Dermis microvascular lymphatic vessel endothelial cell (primary cell): ENCODE data around the gene SBF1. TPM values are rescaled to one million over a fixed set of nuclear protein-coding genes. Genes with fewer than 3 reads are reported as not detected.
A peak's percentile ranks its signal among the peaks of the same experiment; 100 is the strongest.
"Not testable (repeated sequence)": the region's sequence is repeated elsewhere in the genome, so short reads cannot be mapped to it uniquely, and the experiment has no call there.

ENCODE experiments used
- DNase-seq, 2 donors: peaks; one replicate each; pipeline versions ENCODE4 v3.0.0 to v3.0.0-alpha.2; 2010; ENCODE audit warnings: low read depth in 2 of 2
- total RNA-seq: library from RNA; depleted of rRNA; stranded (reverse); fragments of >200 nt; gene quantifications from 2 replicates; pipeline ENCODE4 v1.2.1, GENCODE V29; 2014

SBF1 gene
- total RNA-seq, 1 donor from 2014 or later, result 26.7 TPM

- not testable (repeated sequence) for DNase-seq
Measured at GRCh38 chr22:50432877-50433510, 41.8 kb downstream of the SBF1 start.

GRCh38 chr22:50432131-50432876, 42.5 kb downstream of the SBF1 start:
- DNase-seq, result no peak

GRCh38 chr22:50425179-50425916, 49.5 kb downstream of the SBF1 start:
- peak; percentile 37 to 54 for DNase-seq

DNA sequence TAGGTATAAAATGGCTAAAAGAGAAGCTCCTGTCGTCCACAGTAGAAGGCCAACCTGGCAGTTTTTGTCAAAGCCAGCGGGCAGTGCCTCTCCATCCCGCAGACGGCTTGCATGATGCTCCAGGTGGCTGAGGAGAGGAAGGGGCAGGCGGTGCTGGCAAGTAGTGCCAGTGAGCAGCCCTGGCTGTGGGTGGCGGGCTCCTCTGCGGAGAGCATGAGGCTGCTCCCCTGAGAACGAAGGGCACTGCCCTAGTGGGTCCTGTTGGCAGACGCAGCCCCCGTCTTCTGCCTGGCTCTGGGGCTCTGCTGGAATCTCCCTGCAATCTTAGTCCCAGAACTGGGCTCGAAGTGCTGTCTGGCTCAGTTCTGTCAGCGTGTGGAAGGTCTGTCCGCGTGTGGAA, 50.9 kb downstream of the SBF1 start:
- DNase-seq, result no peak

DNA sequence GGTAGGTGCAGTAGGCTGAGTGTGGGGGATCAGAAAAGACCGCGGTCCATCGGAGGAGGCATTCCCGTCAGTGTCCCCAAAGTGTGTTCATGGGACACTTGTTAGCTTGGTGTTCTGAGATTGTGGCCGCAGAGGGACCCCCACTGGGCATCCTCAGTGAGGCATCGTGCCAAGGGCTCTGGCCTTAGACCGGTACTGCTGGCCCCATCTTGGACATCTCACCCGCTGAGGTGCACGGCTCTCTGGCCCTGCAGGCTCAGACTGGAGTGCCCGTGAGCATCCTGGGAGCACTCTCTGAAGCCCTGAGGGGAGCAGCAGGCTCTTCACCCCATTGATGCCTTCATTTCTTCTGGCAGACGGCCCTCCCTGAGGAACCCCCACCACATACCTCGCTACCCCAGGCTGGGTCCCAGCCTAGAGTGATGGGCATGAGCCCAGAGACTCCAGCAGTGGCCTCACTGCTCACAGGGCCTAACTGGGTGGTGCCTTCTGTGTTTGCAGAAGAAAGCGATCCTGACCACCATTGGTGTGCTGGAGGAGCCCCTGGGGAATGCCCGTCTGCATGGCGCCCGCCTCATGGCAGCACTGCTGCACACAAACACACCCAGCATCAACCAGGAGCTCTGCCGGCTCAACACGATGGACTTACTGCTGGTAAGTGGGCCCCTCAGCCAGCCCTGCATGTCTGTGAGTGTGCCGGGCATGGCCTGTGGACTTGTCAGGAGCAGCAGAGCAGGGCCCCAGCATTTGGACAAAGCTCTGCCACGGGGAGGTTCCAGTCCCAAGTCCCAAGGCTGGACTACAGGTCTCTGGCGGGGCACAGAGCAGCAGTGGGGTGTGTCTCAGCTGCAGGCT, 51.6 kb downstream of the SBF1 start:
- DNase-seq, result no peak

DNA sequence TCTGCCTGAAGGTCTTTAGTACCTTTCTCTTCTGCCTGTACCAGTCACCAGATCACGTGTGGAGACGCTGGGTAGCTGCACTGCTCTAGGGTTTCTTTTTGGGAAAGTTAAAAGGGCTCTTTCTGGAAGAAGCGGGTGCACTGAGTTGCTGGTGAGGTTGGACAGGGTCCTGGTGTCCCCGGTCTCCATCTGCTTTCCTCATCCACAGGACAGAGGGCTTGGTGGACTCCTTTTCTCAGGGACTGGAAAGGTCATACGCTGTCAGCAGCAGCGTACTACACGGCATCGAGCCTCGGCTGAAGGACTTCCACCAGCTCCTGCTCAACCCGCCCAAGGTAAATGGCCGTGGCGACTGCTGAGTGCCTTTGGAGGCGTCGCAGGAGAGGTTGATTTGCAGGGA, 52.8 kb downstream of the SBF1 start:
- no peak for DNase-seq

GRCh38 chr22:50420581-50420980, 54.3 kb downstream of the SBF1 start:
- no peak for DNase-seq

DNA sequence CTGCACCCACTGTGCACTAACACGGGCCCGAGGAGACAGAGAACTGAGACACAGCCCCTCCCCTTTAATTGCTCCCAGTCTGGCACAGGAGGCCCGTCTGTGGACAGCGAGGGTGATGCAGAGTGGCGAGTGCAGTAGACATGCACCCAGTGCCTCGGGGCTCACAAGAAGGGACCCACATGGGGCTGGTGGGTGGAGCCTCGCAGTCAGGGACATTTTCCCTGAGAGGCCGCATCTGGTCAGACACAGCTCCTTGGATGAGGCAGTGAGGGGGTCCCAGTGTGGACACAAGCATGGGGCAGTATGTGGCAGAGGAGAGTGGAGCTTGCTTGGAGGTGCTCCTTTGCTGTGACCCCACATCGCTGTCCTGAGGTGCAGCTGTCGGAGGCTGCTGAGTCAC, 54.8 kb downstream of the SBF1 start:
- no peak for DNase-seq

GRCh38 chr22:50419116-50419515, 55.7 kb downstream of the SBF1 start:
- no peak for DNase-seq

GRCh38 chr22:50418624-50419023, 56.2 kb downstream of the SBF1 start:
- DNase-seq, result no peak

DNA sequence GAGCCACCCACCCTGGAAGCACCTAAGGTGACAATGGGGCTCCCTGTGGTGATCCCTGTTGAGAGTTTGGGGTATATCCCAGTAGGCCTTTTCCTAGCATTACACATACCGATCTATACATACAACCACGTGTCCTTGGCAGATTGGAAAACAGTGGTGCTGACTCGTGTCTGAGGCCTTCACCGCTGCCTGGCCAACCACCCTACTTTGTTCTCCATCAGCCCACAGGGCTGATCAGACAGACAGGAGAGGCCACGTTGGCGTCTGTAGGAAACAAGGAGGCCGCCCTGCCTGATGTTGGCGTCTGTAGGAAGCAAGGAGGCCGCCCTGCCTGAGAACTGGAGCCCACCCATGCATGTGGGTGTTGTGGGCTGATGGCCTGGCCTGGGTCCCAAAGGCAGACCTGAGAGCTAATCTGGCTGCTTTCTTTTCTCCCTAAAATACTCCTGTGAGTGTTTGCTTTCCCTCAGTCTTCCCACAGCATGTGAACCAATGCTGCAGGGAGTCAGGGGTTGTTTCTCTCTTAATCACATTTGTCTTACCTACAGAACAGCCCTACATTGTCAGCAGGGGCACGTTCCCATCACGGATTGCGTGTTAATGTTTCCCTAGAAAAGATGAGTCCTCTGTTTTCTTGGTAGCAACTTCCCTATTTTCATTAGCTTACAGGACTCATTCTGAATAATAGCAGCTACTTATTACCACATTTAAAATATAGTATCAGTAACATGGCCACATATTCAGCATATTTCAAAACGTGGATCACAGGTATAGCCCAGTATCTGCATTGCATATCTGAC, 57.2 kb downstream of the SBF1 start:
- no peak for DNase-seq

- no peak for DNase-seq
Measured at GRCh38 chr22:50416996-50417395, 57.8 kb downstream of the SBF1 start.

- no peak for DNase-seq
Measured at GRCh38 chr22:50415426-50415825, 59.4 kb downstream of the SBF1 start.

GRCh38 chr22:50414476-50415248, 60.2 kb downstream of the SBF1 start:
- no peak for DNase-seq

- DNase-seq, result not testable (repeated sequence)
Measured at GRCh38 chr22:50408954-50409353, 65.9 kb downstream of the SBF1 start.

DNA sequence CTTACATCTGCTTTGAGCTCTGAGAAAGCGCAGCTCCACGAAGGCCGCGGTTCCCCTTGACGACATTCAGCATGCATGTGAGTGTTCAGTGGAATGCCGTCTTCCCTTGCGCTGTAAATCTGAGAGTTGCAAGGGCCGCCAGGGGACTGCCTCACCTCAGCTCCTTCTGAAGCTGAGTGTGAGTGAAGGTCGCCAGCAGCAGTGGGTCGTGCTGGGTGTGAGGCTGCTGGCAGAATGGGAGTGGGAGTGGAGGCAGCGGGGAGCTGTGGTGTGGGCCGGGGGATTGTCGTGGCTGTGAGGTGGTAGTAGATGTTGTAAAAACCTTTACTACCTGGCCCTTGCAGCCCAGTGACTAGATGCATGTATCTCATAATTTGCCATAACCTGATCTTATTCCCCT, 66.5 kb downstream of the SBF1 start:
- DNase-seq, result no peak

- no peak for DNase-seq
Measured at GRCh38 chr22:50406416-50407170, 68.2 kb downstream of the SBF1 start.

GRCh38 chr22:50403701-50404101, 71.1 kb downstream of the SBF1 start:
- peak; percentile 61 to 88 for DNase-seq

DNA sequence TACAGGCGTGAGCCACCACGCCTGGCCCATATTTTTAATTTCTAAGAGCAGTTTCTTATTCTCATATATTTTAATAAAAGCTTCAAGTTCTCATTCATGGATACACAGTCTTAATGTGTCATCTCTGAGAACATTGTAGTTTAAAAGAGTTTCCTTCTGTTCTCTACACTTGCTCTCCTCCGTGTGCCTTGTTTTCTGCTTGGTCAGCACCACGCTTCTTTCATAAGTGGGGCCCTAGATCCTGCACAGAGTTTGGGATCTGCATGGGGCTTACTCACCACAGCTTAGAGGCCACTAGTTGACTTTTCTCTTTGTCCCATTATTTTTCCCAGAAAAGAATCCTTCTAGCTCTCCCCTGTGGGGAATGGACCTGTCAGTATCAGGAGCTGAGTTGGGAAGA, 72.9 kb downstream of the SBF1 start:
- DNase-seq, result no peak
